Loucy (cell line): Measurements from ENCODE around the gene CACHD1.

Experiments
- H2AFZ ChIP-seq: fragments of 200-600 bp; sonication (generic); 2 replicates; pipeline ENCODE4 v1.6.0; 2016; ENCODE audit warnings: antibody characterized with exemption, mild to moderate bottlenecking, low read length, moderate library complexity
- H3F3A ChIP-seq: fragments of 200-600 bp; 2 replicates; pipeline ENCODE4 v1.6.0; 2016; ENCODE audit warnings: antibody characterized with exemption, low read depth, mild to moderate bottlenecking
- H3K27me3 ChIP-seq: fragments of 200-600 bp; sonication (generic); 2 replicates; pipeline ENCODE4 v1.6.1; 2014; ENCODE audit warnings: low read length, mild to moderate bottlenecking; ENCODE audit not compliant: insufficient read depth, poor library complexity, severe bottlenecking
- H3K36me3 ChIP-seq: fragments of 200-600 bp; sonication (generic); 2 replicates; pipeline ENCODE4 v1.6.1; 2016; ENCODE audit warnings: low read length; ENCODE audit not compliant: insufficient read depth
- H3K4me1 ChIP-seq: fragments of 200-600 bp; sonication (generic); 2 replicates; pipeline ENCODE4 v1.5.1; 2014; ENCODE audit warnings: low read length, mild to moderate bottlenecking; ENCODE audit not compliant: insufficient read depth, poor library complexity, severe bottlenecking
- H3K4me2 ChIP-seq: fragments of 200-600 bp; sonication (generic); 2 replicates; pipeline ENCODE4 v1.6.0; 2014; ENCODE audit warnings: antibody characterized with exemption, low read length, low read depth, mild to moderate bottlenecking; ENCODE audit not compliant: poor library complexity, severe bottlenecking
- H3K4me3 ChIP-seq: fragments of 200-600 bp; sonication (generic); 2 replicates; pipeline ENCODE4 v1.5.1; 2014; ENCODE audit warnings: low read length, mild to moderate bottlenecking, mixed read lengths; ENCODE audit not compliant: poor library complexity, severe bottlenecking
- H3K79me2 ChIP-seq: fragments of 200-600 bp; sonication (generic); 2 replicates; pipeline ENCODE4 v1.6.1; 2014; ENCODE audit warnings: low read length; ENCODE audit not compliant: insufficient read depth
- H3K9ac ChIP-seq: fragments of 200-600 bp; sonication (generic); 2 replicates; pipeline ENCODE4 v1.6.0; 2014; ENCODE audit warnings: mild to moderate bottlenecking, low read depth, low read length, moderate library complexity; ENCODE audit not compliant: poor library complexity, severe bottlenecking
- H3K9me2 ChIP-seq: fragments of 200-600 bp; sonication (generic); replicated peaks from 2 replicates; pipeline ENCODE4 v1.6.1; 2016; ENCODE audit warnings: low read depth, low read length, mixed read lengths
- H3K9me3 ChIP-seq: fragments of 200-600 bp; sonication (generic); 2 replicates; pipeline ENCODE4 v1.6.1; 2014; ENCODE audit warnings: mild to moderate bottlenecking, antibody characterized with exemption, low read length, low read depth; ENCODE audit not compliant: insufficient read depth
- H4K20me1 ChIP-seq: fragments of 200-600 bp; sonication (generic); 2 replicates; pipeline ENCODE4 v1.6.0; 2014; ENCODE audit warnings: antibody characterized with exemption, low read length, mild to moderate bottlenecking; ENCODE audit not compliant: insufficient read depth, poor library complexity, severe bottlenecking
- CTCF ChIP-seq: fragments of 200-600 bp; sonication (generic); conservative IDR thresholded peaks from 2 replicates; pipeline ENCODE4 v1.5.1; 2014; ENCODE audit warnings: mild to moderate bottlenecking, antibody characterized with exemption, low read length
- EZH2phosphoT487 ChIP-seq: fragments of 200-600 bp; IDR thresholded peaks from 2 replicates; pipeline ENCODE4 v1.6.1; 2018; ENCODE audit warnings: antibody characterized with exemption, mild to moderate bottlenecking, moderate library complexity, borderline replicate concordance

Gene CACHD1

GRCh38 chr1:64676386-64676785 is 206.5 kb downstream of the CACHD1 start:
- H3K4me1 ChIP-seq = no peaks in the 10 kb centered on the region
- no peaks in the 10 kb centered on the region for H3K9me3 ChIP-seq
- H3K9me2 ChIP-seq = no peaks in the 10 kb centered on the region
- no peak overlapping the region for H3K4me2 ChIP-seq
- no peaks in the 10 kb centered on the region for H3K79me2 ChIP-seq
- H4K20me1 ChIP-seq = no peaks in the 10 kb centered on the region
- no peaks in the 10 kb centered on the region for H3K27me3 ChIP-seq
- no peak overlapping the region for H3K9ac ChIP-seq
- TF ChIP-seq EZH2phosphoT487 (no peak), CTCF (no peak)
- no peak overlapping the region for H2AFZ ChIP-seq
- no peak overlapping the region for H3K4me3 ChIP-seq
- no peaks in the 10 kb centered on the region for H3F3A ChIP-seq
- H3K36me3 ChIP-seq = peaks cover 53% of the 10 kb centered on the region; the same call in 1 of the 2 replicates

GRCh38 chr1:64677532-64677931 is 207.6 kb downstream of the CACHD1 start:
- TF ChIP-seq CTCF = no peak
- TF ChIP-seq EZH2phosphoT487 = no peak
- no peak overlapping the region for H3K9ac ChIP-seq
- H3K4me1 ChIP-seq = no peaks in the 10 kb centered on the region
- no peaks in the 10 kb centered on the region for H3F3A ChIP-seq
- H2AFZ ChIP-seq = no peak overlapping the region
- H3K4me2 ChIP-seq = no peak overlapping the region
- no peak overlapping the region for H3K4me3 ChIP-seq
- H4K20me1 ChIP-seq = no peaks in the 10 kb centered on the region
- no peaks in the 10 kb centered on the region for H3K79me2 ChIP-seq
- H3K9me3 ChIP-seq = no peaks in the 10 kb centered on the region
- H3K9me2 ChIP-seq = no peaks in the 10 kb centered on the region
- H3K36me3 ChIP-seq = peaks cover 63% of the 10 kb centered on the region; the same call in 1 of the 2 replicates
- H3K27me3 ChIP-seq = no peaks in the 10 kb centered on the region

- Histone ChIP-seq H3K9me2 (no peaks in the 10 kb centered on the region), H2AFZ (no peak overlapping the region), H3K9ac (no peak overlapping the region), H3K9me3 (no peaks in the 10 kb centered on the region), H3K27me3 (no peaks in the 10 kb centered on the region), H3F3A (no peaks in the 10 kb centered on the region), H3K4me3 (no peak overlapping the region), H3K4me1 (no peaks in the 10 kb centered on the region), H3K79me2 (no peaks in the 10 kb centered on the region), H3K4me2 (no peak overlapping the region), H4K20me1 (no peaks in the 10 kb centered on the region), H3K36me3 (peaks cover 64% of the 10 kb centered on the region; the same call in 1 of the 2 replicates)
- TF ChIP-seq EZH2phosphoT487 = no peak
Measured at GRCh38 chr1:64678366-64678765, 208.4 kb downstream of the CACHD1 start.

GRCh38 chr1:64679177-64679576 is 209.2 kb downstream of the CACHD1 start:
- H3K9me2 ChIP-seq = no peaks in the 10 kb centered on the region
- peaks cover 65% of the 10 kb centered on the region; the same call in 1 of the 2 replicates for H3K36me3 ChIP-seq

More at GRCh38 chr1:64679177-64679576, 209.2 kb downstream of the CACHD1 start:
- Histone ChIP-seq H3K79me2 (no peaks in the 10 kb centered on the region), H3K27me3 (no peaks in the 10 kb centered on the region), H3K9me3 (no peaks in the 10 kb centered on the region), H3K4me3 (no peak overlapping the region), H3K9ac (no peak overlapping the region), H3K4me1 (no peaks in the 10 kb centered on the region), H4K20me1 (no peaks in the 10 kb centered on the region), H2AFZ (no peak overlapping the region), H3F3A (no peaks in the 10 kb centered on the region), H3K4me2 (no peak overlapping the region)
- TF ChIP-seq CTCF = no peak
- no peak for TF ChIP-seq EZH2phosphoT487
